Thoracic aorta (tissue), 2 donors: ENCODE data around the gene PCNX4. TPM values are rescaled to one million over a fixed set of nuclear protein-coding genes. Genes with fewer than 3 reads are reported as not detected.

Experiments
- ATAC-seq: fragments of 150-250 bp; one replicate; pipeline ENCODE4 v1.8.0; 2017; ENCODE audit warnings: low read depth; ENCODE audit not compliant: insufficient number of reproducible peaks, low FRiP score
- DNase-seq: peaks from one replicate; pipeline ENCODE4 v3.0.0-alpha.2; 2020; ENCODE audit warnings: low spot score
- H3K27ac ChIP-seq, 2 donors: fragments of 200-600 bp; sonication (generic); 1 replicate in 1 of 2; 2 replicates in 1 of 2; pipeline ENCODE4 v1.5.1; 2016; ENCODE audit warnings: mild to moderate bottlenecking in 2 of 2, moderate library complexity in 2 of 2
- H3K27me3 ChIP-seq: fragments of 200-600 bp; sonication (generic); replicated peaks from 2 replicates; pipeline ENCODE4 v1.6.0; 2016; ENCODE audit warnings: mild to moderate bottlenecking; ENCODE audit not compliant: insufficient read depth
- H3K36me3 ChIP-seq: fragments of 200-600 bp; sonication (generic); one replicate; pipeline ENCODE4 v1.5.1; 2016
- H3K4me1 ChIP-seq, 2 donors: fragments of 200-600 bp; sonication (generic); 1 replicate in 1 of 2; 2 replicates in 1 of 2; pipeline versions ENCODE4 v1.5.1 to v1.6.0; 2016; ENCODE audit warnings: low read depth in 2 of 2, mild to moderate bottlenecking in 1 of 2; ENCODE audit not compliant: control insufficient read depth in 1 of 2
- H3K4me3 ChIP-seq: fragments of 200-600 bp; sonication (generic); 2 replicates; pipeline ENCODE4 v1.5.1; 2016; ENCODE audit warnings: mild to moderate bottlenecking
- H3K9me3 ChIP-seq: fragments of 200-600 bp; sonication (generic); 2 replicates; pipeline ENCODE4 v1.5.1; 2016
- total RNA-seq, 2 donors: library from RNA; depleted of rRNA; stranded (reverse); fragments of >200 nt; gene quantifications; one replicate each; pipeline versions ENCODE4 v1.1.0 to v1.2.3, GENCODE V29; 2016
- TF ChIP-seq, protein P1 (sequence below): fragments of 200-600 bp; sonication (generic); IDR thresholded peaks from one replicate; pipeline ENCODE4 v1.5.1; 2019; ENCODE audit warnings: antibody characterized with exemption

PCNX4 gene
- total RNA-seq, 2 donors from 2014 or later = 26.7 to 73.2 TPM

DNA sequence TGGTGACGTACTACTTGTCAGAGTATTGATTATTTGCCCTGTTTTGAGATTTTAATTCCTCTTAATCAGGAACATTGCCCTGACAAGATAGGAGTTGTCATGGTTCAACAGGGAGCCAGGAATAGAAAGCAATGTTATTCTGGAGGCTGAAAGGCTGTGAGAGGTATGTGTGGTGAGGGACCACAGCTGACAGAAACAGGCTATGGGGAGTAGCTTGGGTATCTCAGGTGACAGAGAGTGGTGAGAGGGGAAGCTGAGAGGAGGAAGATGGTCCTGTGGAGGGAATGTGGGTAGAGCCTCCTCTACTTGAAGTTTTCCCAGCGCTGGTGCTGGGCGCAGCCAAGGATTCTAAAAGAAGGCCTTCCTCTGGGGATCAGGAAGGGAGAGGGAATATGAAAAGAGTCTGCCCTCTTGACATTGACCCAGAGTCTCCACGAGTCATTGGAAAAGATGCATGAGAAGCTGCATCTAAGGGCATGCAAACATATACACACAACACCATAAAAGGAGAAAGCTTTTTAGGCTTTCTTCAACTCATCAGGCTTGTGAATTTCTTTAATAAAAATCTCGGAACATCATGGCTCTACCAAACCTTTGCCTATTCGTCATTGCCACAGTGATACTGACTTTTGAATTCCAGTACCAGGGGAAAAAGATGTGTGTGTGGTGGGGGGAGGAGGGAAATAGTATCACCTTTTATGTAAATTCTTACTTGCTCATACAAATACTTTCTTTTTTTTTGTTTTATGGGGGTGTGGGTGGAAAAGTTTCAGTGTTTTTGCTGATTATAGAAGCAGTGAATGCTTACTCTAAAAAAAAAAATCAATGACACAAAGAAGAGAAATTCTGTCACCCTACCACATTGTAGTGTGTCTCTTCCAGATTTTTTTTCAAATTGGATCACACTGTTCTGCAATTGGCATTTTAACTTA, 113.4 kb downstream of the PCNX4 start:
- H3K4me3 ChIP-seq = no peak overlapping the region
- H3K9me3 ChIP-seq = no peaks in the 10 kb centered on the region
- no peaks in the 10 kb centered on the region for H3K36me3 ChIP-seq
- DNase-seq (no peak), ATAC-seq (no peak)
- H3K4me1 ChIP-seq = no peaks in the 10 kb centered on the region
- no peak overlapping the region for H3K27ac ChIP-seq
- no peaks in the 10 kb centered on the region for H3K27me3 ChIP-seq
- TF ChIP-seq, protein P1, sequence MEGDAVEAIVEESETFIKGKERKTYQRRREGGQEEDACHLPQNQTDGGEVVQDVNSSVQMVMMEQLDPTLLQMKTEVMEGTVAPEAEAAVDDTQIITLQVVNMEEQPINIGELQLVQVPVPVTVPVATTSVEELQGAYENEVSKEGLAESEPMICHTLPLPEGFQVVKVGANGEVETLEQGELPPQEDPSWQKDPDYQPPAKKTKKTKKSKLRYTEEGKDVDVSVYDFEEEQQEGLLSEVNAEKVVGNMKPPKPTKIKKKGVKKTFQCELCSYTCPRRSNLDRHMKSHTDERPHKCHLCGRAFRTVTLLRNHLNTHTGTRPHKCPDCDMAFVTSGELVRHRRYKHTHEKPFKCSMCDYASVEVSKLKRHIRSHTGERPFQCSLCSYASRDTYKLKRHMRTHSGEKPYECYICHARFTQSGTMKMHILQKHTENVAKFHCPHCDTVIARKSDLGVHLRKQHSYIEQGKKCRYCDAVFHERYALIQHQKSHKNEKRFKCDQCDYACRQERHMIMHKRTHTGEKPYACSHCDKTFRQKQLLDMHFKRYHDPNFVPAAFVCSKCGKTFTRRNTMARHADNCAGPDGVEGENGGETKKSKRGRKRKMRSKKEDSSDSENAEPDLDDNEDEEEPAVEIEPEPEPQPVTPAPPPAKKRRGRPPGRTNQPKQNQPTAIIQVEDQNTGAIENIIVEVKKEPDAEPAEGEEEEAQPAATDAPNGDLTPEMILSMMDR = no peak

DNA sequence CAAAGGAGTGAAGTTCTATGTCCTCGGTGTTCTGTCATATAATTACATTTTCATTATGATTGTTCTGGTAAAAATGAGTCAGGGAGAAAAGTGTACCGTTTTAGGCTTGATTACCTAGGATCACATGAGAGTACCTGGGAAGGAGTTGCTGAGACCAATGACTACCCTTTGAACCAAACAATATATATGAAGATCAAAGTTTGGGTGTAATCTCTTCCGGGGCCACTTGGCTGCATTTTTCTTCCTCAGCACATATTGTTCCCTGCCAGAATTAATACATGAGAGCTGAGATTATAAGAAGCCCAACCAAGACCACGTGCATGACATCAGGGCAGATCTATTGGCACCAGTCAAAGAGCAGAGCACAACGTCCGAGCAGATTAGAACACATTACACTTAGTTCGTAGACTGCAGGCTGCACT, 114.5 kb downstream of the PCNX4 start:
- ATAC-seq (no peak), DNase-seq (no peak)
- Histone ChIP-seq H3K27me3 (no peaks in the 10 kb centered on the region), H3K36me3 (no peaks in the 10 kb centered on the region), H3K9me3 (no peaks in the 10 kb centered on the region), H3K4me1 (no peaks in the 10 kb centered on the region), H3K27ac (no peak overlapping the region), H3K4me3 (no peak overlapping the region)
- TF ChIP-seq, protein P1 = no peak

DNA sequence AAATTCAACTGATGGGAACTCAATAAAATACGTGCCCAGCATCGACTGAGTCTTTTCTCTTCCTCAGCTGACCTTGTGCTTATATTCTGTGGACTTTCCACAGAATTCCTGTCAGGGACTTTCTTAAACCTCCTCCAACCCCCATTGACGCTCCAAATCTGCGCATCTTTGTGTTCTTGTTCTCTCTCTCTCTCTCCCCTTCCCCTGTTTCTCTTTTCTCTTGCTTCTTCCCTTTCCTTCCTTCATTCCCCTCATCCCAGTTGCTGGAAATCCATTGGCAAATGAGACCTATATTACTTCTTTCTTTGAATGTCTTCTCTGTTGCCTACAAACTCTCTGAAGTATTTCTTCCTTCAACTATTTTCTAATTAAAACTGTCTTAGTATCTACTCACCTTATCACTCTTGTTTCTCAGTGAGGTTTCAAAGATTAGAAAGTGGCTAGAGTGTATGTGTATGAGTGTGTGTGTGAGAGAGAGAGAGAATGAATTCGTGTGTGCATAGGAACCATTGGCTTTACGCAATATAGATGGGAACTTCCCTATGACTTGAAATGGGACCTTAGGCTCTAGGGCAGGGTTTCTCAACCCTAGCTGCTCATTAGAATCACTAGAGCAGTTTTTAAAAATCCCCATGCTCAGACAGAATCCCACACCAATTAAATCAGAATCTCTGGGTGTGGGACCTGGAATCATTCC, 115.3 kb downstream of the PCNX4 start:
- ATAC-seq = no peak

DNA sequence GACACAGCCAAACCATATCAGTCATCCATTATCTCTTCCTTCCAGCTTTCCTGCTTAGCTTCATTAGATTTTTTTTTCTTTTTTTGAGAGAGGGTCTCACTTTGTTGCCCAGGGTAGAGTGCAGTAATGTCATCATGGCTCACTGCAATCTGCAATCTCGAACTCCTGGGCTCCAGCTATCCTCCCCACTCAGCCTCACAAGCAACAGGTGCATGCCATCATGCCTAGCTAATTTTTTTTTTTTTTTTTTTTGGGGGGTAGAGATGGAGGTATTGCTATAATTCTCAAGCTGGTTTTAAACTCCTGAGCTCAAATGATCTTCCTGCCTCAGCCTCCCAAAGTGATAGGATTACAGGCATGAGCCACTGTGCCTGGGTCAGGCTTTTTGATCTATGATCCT, 119.0 kb downstream of the PCNX4 start:
- Histone ChIP-seq H3K36me3 (no peaks in the 10 kb centered on the region), H3K9me3 (no peaks in the 10 kb centered on the region), H3K4me3 (no peak overlapping the region), H3K4me1 (peaks cover 3 to 4% of the 10 kb centered on the region in 2 donors), H3K27me3 (no peaks in the 10 kb centered on the region), H3K27ac (no peak overlapping the region)
- ATAC-seq = no peak
- no peak for DNase-seq
- TF ChIP-seq, protein P1 = no peak

More for the DNA sequence above, 115.3 kb downstream of the PCNX4 start:
- Histone ChIP-seq H3K9me3 (no peaks in the 10 kb centered on the region), H3K36me3 (no peaks in the 10 kb centered on the region), H3K27ac (no peak overlapping the region), H3K27me3 (no peaks in the 10 kb centered on the region), H3K4me3 (no peak overlapping the region), H3K4me1 (no peaks in the 10 kb centered on the region)
- TF ChIP-seq, protein P1 = no peak
- no peak for DNase-seq

DNA sequence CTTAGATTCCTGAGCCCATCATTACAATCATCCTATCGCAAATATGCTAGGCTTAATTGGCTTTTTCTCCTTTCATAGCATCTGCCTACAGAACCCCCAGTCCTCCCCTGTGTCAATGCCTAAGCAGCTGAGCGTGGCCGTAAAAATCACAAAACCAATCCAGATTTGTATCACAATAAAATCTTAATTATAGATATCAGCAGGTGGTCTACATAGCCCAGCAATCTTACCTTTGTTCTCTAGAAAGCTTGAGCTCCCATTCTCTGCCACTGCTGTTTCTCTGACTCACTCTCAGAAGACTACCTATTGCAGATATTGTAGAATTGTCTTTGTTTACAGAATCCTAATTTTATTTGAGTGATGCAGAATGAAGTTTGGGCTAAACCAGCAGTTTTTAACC, 119.4 kb downstream of the PCNX4 start:
- no peaks in the 10 kb centered on the region for H3K9me3 ChIP-seq
- H3K36me3 ChIP-seq = no peaks in the 10 kb centered on the region
- DNase-seq (no peak), ATAC-seq (no peak)
- H3K4me1 ChIP-seq = peaks cover 3 to 4% of the 10 kb centered on the region in 2 donors
- TF ChIP-seq, protein P1 = no peak
- H3K4me3 ChIP-seq = no peak overlapping the region
- no peaks in the 10 kb centered on the region for H3K27me3 ChIP-seq
- H3K27ac ChIP-seq = no peak overlapping the region
